Measurements from ENCODE around the gene PTGDS. TPM values are rescaled to one million over a fixed set of nuclear protein-coding genes. Genes with fewer than 3 reads are reported as not detected.

The PTGDS gene
- total RNA-seq, 1 donor from 2014 or later: not detected

GRCh38 chr9:136952321-136952850 lies 24.9 kb upstream of the PTGDS start:
- no peak for TF ChIP-seq CTCF (IDR thresholded peaks at IDR 0.05)
- ChIA-PET CTCF (no interaction called here), POLR2A (no interaction called here)
- Mint-ChIP-seq H3K9me3 (no peaks in the 10 kb centered on the region), H3K27ac (no peak overlapping the region), H3K4me3 (no peak overlapping the region), H3K36me3 (ENCODE audit: low read depth) (no peaks in the 10 kb centered on the region), H3K4me1 (peaks cover 5% of the 10 kb centered on the region), H3K27me3 (no peaks in the 10 kb centered on the region)
- ATAC-seq (ENCODE audit: low read depth): no peak
- intact Hi-C loops (cut with micrococcal nuclease): no loop called here
- no peak for DNase-seq

GRCh38 chr9:136952876-136953770 lies 24.2 kb upstream of the PTGDS start:
- intact Hi-C loops (cut with micrococcal nuclease): no loop called here
- ChIA-PET CTCF (no interaction called here), POLR2A (no interaction called here)
- DNase-seq (no peak), ATAC-seq (ENCODE audit: low read depth) (no peak)
- peaks cover under 1% of the 10 kb centered on the region for H3K27me3 Mint-ChIP-seq
- no peaks in the 10 kb centered on the region for H3K36me3 Mint-ChIP-seq (ENCODE audit: low read depth)
- H3K27ac Mint-ChIP-seq: no peak overlapping the region
- H3K9me3 Mint-ChIP-seq: no peaks in the 10 kb centered on the region
- H3K4me1 Mint-ChIP-seq: peaks cover 5% of the 10 kb centered on the region
- TF ChIP-seq CTCF (IDR thresholded peaks at IDR 0.05): no peak
- H3K4me3 Mint-ChIP-seq: no peak overlapping the region

GRCh38 chr9:136953771-136954269 lies 23.5 kb upstream of the PTGDS start:
- Mint-ChIP-seq H3K4me1 (peaks cover 5% of the 10 kb centered on the region), H3K36me3 (ENCODE audit: low read depth) (no peaks in the 10 kb centered on the region), H3K9me3 (no peaks in the 10 kb centered on the region), H3K27ac (no peak overlapping the region), H3K4me3 (no peak overlapping the region), H3K27me3 (peaks cover 2% of the 10 kb centered on the region)
- ChIA-PET CTCF (no interaction called here), POLR2A (no interaction called here)
- intact Hi-C loops (cut with micrococcal nuclease): no loop called here
- ATAC-seq (ENCODE audit: low read depth) (no peak), DNase-seq (no peak)
- no peak for TF ChIP-seq CTCF (IDR thresholded peaks at IDR 0.05)

- Mint-ChIP-seq H3K27me3 (peaks cover 2% of the 10 kb centered on the region), H3K9me3 (no peaks in the 10 kb centered on the region), H3K36me3 (ENCODE audit: low read depth) (no peaks in the 10 kb centered on the region), H3K4me1 (peaks cover 5% of the 10 kb centered on the region), H3K4me3 (no peak overlapping the region), H3K27ac (no peak overlapping the region)
- ChIA-PET POLR2A (no interaction called here), CTCF (no interaction called here)
- intact Hi-C loops (cut with micrococcal nuclease): no loop called here
- no peak for ATAC-seq (ENCODE audit: low read depth)
- no peak for DNase-seq
- TF ChIP-seq CTCF (IDR thresholded peaks at IDR 0.05): no peak
Observed at GRCh38 chr9:136954270-136955083, 22.8 kb upstream of the PTGDS start.
